Stimulated activated CD8-positive, alpha-beta memory T cell treated with anti-CD3 and anti-CD28 coated beads, Interleukin-4, amount 100 ng/mL, for 1 hour (primary cell): ENCODE data around the gene VMP1.

Experiments used
- DNase-seq, 2 donors: peaks; one replicate each; pipeline ENCODE4 v3.0.0-alpha.2; 2020; ENCODE audit warnings: low read depth in 2 of 2, low spot score in 1 of 2

The VMP1 gene

DNA sequence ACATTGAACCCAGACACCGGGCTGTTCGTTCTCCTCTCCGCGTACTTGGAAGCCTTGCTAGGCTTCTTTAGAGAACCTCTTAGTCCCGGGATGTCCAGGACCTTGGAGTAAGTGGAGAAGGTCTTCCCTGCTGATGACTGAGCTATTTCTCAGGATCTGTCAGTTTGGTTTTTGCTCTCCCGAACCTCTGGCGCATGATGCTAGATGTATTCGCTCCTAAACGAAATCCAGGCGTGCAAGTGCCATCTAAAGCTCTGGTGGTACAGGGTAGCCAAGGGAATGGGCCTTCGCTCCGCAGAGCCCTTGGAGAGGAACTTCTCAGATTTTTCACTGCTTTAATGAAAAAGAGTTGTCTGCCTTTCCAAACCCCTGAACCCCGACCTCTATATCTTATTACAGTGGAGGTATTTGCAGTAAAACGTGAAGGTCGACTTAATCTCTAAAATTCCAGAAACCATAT lies 547 bp downstream of the VMP1 start:
- DNase-seq, result no peak

DNA sequence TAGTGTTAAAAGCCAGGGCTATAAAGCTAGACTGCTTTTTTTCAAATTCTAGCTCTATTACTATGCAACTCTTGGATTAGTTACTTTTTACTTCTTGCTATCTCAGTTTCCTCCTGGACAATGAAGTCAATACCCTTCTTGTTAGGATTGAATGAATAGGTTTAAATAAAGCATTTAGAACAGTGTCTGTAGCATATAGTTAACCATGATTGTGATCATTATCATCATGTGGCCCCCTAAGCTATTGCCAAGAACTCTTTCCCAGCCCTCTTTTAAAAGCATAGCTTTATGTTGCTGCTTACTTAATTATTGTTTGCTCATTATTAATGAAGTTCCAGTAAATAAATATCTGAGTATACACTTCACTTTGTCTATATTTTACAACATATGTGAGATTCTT lies 4.5 kb downstream of the VMP1 start:
- DNase-seq, result no peak

DNA sequence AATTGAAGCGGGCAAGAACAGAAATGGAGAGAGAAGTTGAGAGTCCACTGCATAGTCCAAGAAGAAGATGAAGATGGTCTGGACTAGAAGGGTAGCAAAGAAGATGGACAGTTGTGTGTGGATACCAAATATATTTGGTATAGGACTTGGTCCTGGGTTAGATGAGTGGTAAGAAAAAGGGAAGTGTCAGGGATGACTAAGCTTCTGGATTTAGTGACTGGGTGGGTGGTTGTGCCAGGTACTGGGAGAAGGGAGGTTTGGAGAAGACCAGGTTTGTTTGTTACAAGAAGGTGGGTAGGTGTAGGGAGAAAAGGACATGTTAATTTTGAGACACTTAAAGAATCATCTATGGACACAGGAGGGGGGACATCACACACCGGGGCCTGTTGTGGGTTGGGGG lies 5.4 kb downstream of the VMP1 start:
- no peak for DNase-seq

DNA sequence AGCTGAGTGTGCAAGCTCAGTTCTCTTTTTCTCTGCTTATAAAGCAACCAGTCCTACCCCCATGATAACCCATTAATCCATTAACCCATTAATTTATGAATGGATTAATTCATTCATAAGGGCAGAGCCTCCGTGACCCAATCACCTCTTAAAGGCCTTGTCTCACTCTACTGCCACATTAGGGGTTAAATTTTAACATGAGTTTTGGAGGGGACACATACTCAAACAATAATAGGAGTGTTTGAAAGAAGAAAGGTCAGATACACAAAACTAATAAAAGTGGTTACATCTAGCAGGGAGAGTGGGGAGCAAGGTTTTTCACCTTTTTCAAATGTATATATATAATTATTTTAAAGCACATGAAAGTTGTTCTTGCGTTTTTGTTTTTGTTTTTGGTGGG lies 6.8 kb downstream of the VMP1 start:
- DNase-seq, result no peak

DNA sequence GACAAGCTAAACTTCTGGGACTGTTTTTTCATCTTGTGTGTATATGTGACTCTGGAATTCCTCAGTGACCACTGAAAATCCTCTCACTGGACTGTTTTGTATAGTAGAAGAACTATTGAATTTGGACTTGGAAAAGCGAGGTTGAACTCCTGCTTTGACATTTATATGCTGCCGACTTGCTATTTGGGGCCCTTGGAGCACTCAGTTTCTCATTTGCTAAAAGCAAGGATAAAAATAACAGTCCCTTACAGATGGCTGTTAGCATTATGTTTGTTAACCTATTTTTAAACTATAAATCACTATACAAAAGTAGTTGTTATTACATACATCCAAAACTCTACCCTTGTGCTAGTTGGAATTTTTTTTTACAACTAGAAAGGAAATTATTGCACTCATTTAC lies 9.0 kb downstream of the VMP1 start:
- no peak for DNase-seq

DNA sequence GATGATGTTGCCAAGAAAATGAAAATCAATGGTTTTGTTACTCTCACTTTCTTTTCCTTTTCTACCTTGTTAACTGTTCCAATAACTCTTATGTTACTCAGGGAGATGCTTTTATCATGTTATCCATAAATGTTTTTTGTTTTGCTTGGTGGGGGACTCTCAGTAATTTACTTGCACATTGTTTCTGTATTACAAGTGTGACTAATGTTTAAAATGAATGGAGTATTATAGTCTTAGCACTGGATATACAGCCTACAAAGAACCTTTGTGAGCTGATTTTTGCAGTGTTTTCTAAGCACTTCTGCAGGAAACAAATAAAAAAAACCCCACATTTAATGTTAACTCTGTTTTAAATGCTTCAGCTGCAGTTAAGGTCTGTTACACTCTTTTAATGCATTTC lies 12.1 kb downstream of the VMP1 start:
- DNase-seq, result no peak

DNA sequence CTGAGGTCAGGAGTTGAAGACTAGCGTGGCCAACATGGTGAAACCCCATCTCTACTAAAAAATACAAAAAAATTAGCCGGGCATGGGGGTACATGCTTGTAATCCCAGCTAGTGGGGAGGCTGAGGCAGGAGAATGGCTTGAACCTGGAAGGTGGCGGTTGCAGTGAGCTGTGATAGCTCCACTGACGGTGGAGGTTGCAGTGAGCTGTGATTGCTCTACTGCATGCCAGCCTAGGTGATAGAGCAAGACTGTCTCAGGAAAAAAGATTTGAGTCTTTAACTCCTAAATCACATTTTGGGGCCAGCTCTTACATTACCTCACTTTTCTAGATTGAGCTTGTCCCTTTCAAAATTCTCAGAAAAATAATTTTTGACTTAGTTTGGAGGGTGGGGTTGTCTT lies 15.2 kb downstream of the VMP1 start:
- no peak for DNase-seq

DNA sequence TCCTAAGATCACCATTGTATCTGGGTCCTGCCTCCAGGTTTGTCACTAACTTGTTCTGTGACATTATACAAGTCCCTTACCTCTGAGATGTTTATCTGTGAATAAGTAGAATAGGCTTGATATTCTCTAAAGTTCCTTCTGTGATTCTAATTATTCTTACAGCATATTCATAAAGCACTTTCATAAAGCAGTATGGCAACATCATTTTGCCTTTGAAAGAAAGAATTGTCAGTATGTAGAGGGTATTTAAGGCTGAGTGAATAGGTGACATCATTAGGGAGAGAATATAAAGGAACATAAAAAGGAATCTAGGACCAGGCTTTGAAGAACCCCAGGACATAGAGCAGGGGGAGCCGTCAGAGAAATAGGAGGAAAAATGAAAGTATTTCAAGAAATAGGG lies 15.6 kb downstream of the VMP1 start:
- no peak for DNase-seq

DNA sequence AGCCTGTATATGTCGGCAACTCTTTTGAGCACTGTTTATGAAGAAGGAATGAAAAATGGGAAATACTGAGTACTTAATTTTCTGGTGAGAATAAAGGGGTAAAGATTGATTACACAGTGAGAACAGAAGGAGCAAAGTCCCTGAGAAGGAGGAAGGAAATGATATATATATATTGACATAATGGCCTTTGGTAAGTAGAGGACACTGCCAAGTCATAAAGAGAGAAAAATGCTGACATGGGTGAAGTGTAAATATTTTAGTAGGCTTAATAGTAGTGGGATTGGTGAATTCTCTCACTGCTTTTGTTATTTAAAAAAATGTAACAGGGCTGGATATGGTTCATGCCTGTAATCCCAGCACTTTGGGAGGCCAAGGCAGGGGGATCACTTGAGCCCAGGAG lies 16.2 kb downstream of the VMP1 start:
- no peak for DNase-seq

DNA sequence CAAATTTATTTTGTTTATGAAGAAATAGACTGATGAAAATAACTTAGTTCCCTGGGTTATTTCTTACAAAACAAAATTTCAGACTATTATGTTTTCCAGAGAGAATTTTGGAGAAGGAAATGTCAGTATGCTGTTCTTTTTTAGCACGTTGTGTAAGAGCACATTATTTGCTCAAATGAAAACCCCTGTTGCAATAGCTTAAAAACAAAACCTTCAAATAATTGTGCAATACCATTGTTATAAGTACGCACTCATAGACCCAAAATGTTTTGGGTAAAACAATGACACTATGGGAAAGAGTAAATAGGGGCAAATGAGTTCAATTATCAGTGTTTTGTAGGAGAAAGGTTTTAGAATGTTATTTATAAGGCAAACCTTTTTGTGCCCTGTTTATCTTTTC lies 18.2 kb downstream of the VMP1 start:
- DNase-seq, result no peak

DNA sequence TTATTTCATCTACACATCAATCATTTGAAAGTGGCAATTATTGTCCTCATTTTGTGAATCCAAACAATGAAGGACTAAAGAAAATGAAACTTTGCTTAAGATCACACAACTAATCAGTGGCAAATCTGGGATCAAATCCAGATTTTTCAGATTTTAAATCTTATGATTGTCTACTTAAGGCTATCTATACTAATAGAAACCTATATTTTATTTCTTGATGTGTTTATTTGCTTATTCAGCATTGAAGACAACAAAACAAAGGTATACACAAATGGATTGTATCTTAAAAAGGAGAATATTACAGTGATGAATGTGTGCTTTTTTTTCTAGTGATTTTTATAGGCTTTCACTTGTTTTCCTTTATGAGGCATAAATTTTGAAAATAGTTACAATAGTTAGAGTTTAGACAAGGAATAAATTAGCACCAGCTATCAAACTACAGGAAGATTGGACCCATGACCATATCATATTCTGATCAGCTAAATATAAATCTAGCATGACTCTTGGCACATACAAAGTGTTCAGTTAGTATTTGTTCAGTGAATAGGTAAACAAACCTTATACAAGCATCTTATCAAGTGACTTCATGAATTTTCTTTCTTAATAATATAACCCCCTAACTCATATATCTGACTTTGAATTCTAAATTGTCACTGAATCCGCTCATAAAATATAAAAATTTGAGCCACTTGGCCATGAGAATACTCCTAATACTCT lies 20.5 kb downstream of the VMP1 start:
- DNase-seq, result no peak

DNA sequence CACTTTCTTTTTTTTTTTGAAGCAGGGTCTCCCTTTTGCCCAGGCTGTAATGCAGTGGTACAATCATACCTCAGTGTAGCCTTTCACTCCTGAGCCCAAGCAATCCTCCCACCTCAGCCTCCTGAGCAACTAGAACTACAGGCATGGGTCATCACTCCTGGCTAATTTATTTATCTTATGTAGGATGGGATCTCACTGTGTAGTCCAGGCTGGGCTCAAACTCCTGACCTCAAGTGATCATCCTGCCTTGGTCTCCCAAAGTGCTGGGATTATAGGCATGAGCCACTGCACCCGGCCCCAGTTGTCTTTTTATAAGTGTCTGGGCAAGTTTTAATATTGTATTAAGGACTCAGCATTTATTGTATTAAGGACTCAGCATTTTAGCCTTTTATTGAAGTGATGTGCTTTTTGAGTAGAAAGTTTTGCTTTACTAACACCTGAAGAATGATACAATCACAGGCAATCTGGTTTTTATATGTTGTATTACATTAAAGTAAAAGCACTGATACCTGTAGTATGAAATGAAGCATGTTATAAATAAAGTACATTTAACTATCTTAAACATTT lies 22.9 kb downstream of the VMP1 start:
- DNase-seq, result no peak

DNA sequence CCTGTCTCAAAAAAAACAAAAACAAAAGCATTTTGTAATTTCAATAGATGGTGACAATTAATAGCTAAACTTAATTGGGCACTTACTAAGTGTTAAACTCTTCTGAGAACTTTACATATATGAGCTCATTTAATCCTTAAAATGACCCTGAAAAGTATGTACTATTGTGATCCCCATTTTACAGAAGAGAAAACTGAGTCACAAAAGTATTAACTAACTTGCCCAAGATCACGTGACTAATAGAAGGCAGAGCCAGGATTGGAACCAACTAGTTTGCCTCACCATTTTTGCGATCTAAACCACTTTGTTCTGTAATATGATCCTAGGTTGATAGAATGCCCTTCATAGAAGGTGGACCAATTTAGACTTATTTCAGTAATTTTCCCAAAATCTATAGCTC lies 26.2 kb downstream of the VMP1 start:
- DNase-seq, result no peak

DNA sequence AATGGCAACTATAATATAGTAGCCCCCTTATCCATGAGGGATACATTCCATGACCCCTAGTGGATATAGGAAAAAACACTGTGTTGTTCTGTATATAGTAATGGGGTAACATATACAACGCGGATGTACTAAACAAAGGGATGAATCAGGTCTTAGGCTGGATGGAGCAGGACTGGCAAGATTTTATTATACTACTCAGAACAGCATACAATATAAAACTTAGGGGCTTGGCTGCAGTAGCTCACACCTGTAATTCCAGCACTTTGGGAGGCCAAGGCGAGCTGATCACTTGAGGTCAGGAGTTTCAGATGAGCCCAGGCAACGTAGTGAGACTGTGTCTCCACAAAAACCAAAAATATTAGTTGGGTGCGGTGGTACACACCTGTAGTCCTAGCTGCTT lies 26.8 kb downstream of the VMP1 start:
- DNase-seq, result no peak

DNA sequence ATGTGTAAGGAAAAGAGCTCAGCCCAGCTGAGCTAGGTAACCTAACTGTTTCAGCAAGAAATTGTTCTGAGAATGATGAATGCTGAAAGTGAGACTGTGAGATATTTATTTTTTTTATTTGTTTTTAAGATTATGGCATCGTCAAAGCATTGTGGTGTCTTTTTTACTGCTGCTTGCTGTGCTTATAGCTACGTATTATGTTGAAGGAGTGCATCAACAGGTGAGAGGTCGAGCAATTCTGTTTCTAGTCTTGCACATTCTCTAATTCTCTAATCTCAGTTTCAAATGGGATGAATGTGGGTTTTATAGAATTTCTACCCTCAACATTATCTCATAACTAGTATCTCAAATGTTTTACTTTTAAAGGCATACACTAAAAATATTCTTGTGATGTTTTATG lies 29.9 kb downstream of the VMP1 start:
- DNase-seq, result no peak

DNA sequence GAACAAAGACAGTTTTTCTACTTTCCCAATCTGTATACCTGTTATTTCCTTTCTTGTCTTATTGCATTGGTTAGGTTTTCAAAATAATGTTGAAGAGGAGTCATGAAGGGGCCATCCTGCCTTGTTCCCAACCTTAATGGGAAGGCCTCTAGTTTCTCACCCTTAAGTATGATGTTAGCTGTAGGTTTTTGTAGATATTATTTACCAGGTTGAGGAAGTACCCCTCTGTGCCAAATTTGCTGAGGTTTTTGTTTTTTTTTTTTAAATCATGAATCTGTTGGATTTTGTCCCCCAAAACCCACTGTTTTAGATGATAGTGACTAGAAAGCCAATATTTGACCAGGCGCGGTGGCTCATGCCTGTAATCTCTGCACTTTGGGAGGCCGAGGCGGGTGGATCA lies 36.4 kb downstream of the VMP1 start:
- no peak for DNase-seq

DNA sequence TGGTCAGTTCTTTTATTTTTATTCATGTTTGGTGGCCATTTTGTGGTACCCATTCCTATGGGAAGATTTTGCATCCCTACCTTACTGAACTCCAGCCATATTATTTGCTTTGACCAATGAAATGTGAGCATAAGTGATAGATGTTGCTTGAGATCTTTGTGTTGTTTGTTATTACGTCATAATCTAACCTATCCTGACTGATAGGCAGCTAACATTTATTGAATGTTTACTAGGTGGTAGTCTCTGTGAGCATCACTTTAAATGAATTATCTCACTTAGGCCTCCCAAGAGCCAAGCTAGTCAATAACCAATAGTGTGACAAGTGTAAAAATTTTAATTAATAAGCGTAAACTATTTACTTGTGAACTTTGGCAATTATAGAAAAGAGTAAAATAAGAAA lies 37.6 kb downstream of the VMP1 start:
- DNase-seq, result no peak

DNA sequence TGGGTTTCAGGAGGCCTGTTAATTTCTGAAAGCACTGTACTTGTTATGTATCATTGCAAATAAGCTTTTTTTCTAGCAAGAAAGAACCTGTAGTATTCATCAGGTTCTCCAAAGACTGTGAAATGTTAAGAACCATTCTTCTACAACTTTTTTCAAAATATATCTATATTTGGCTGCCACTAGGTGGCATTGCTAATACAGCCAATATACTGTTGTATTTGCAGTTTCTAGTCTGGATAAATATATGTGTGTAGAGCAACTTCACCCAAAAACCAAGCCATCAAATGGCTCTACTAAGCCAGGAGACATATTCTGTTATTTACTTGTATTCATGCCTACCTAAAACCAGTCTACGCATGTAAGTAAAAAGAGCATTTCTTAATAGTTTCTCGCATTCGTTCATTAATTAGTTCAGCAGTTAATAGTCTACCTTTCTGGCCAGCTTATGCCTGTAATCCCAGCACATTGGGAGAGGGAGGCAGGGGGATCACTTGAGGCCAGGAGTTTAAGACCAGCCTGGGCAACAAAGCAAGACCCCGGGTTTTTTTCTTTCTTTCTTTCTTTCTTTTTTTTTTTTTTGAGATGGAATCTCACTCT lies 39.5 kb downstream of the VMP1 start:
- no peak for DNase-seq

DNA sequence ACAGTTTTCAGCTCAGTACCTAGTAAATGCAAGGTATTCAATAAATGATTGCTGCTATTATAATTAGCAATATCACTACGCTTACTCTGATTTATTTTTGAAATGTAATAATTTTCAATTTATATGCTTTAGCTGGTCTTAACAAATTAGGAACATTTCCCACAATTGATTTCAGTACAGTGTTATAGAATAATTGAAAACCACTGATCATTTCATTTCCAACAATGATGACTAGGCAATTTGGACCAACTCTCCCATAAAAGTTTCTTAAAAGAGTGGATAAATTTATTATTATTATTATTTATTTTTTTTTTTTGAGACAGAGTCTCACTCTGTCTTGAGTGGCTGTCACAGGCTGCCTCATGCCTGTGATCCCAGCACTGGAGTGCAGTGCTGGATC lies 41.1 kb downstream of the VMP1 start:
- no peak for DNase-seq

DNA sequence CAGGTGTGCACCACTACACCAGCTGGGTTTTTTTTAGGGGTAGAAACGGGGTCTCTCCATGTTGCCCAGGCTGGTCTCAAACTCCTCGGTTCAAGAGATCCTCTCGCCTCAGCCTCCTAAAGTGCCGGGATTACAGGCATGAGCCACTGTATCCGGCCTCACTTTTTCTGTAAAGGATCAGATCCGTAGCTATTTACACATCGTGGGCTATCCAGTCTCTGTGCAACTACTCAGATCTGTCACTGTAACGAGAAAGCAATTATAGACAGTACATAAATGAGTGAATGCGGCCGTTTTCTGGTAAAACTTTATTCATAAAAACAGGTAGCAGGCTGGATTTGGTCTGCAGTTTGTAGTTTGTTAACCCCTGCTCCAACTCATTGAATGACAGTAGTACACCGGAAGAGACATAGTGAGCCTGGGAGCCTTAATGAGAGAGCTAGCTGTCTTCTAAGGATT lies 44.5 kb downstream of the VMP1 start:
- no peak for DNase-seq

DNA sequence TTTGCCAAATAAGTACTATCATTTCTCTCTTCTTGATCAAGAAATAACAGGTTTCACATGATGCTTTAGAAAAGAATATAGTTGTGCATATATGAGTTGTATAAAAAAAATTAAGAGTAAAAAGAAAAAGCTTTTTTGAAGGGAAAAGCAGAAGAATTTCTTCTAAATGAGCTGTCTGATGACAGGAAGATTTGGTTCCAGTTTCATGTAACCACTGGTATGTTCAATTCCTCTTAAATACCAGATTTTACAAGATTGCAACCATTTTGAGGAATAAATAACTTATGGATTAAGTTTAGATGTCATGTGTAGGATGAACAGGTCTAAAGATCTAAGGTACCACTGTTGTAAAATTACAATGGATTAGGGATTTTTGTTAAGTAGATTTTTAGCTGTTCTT lies 45.0 kb downstream of the VMP1 start:
- DNase-seq, result no peak

DNA sequence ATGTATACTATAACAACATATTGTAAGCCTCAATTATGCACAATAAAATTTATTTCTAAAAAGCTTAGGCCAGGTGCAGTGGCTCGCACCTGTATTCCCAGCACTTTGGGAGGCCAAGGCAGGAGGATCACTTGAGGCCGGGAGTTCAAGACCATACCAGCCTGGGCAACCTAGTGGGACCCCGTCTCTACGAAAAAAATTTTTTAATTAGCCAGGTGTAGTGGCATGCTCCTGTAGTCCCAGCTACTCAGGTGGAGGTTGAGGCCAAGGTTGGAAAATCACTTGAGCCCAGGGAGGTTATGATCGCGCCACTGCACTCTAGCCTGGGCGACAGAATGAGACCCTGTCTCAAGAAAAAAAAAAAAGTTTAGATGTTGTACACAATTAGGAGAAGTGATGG lies 45.5 kb downstream of the VMP1 start:
- no peak for DNase-seq
